Liver (tissue), 9 donors: ENCODE data around the gene TSPO2. TPM values are rescaled to one million over a fixed set of nuclear protein-coding genes. Genes with fewer than 3 reads are reported as not detected.

Experiments used
- DNase-seq: peaks from one replicate; pipeline ENCODE4 v3.0.0-alpha.2; 2017; ENCODE audit warnings: low spot score
- H3K27ac ChIP-seq, 2 donors: one replicate each; pipeline ENCODE4 v1.7.0; 2013; ENCODE audit warnings: inconsistent platforms in 2 of 2, low read length in 2 of 2, control low read depth in 1 of 2, low read depth in 1 of 2, mild to moderate bottlenecking in 1 of 2
- H3K27me3 ChIP-seq, 4 donors: one replicate each; pipeline versions ENCODE4 v1.6.1 to v1.7.0; 2013; ENCODE audit warnings: low read length in 3 of 4, inconsistent platforms in 1 of 4, mild to moderate bottlenecking in 1 of 4, moderate library complexity in 1 of 4; ENCODE audit not compliant: control insufficient read depth in 4 of 4, insufficient read depth in 4 of 4
- H3K36me3 ChIP-seq, 4 donors: one replicate each; pipeline versions ENCODE4 v1.6.1 to v1.7.0; 2013; ENCODE audit warnings: low read length in 3 of 4, mild to moderate bottlenecking in 3 of 4, low read depth in 1 of 4, moderate library complexity in 1 of 4; ENCODE audit not compliant: control insufficient read depth in 4 of 4, insufficient read depth in 3 of 4
- H3K4me1 ChIP-seq, 4 donors: one replicate each; pipeline versions ENCODE4 v1.6.1 to v1.7.0; 2013; ENCODE audit warnings: low read length in 3 of 4, mild to moderate bottlenecking in 3 of 4, moderate library complexity in 1 of 4; ENCODE audit not compliant: control insufficient read depth in 4 of 4, insufficient read depth in 4 of 4
- H3K4me3 ChIP-seq, 3 donors: one replicate each; pipeline versions ENCODE4 v1.6.1 to v1.7.0; 2013; ENCODE audit warnings: low read length in 3 of 3, control low read depth in 1 of 3, low read depth in 1 of 3, mild to moderate bottlenecking in 1 of 3
- H3K9ac ChIP-seq, 2 donors: one replicate each; pipeline ENCODE4 v1.7.0; 2013; ENCODE audit warnings: low read length in 2 of 2, mild to moderate bottlenecking in 2 of 2, moderate library complexity in 2 of 2, control low read depth in 1 of 2, low read depth in 1 of 2
- H3K9me3 ChIP-seq, 4 donors: one replicate each; pipeline versions ENCODE4 v1.6.1 to v1.7.0; 2013; ENCODE audit warnings: low read length in 3 of 4; ENCODE audit not compliant: control insufficient read depth in 4 of 4
- FOXA1 ChIP-seq: IDR thresholded peaks from 2 replicates; pipeline ENCODE4 v1.6.1; 2016; ENCODE audit warnings: antibody characterized with exemption
- FOXA2 ChIP-seq: IDR thresholded peaks from 2 replicates; pipeline ENCODE4 v1.6.1; 2016; ENCODE audit warnings: antibody characterized with exemption
- GABPA ChIP-seq, 2 donors: IDR thresholded peaks in 1 of 2; conservative IDR thresholded peaks in 1 of 2; 2 replicates each; pipeline ENCODE4 v1.6.1; 2016; ENCODE audit warnings: antibody characterized with exemption in 2 of 2, mild to moderate bottlenecking in 1 of 2, moderate library complexity in 1 of 2
- HNF4A ChIP-seq, 2 donors: conservative IDR thresholded peaks; 2 replicates each; pipeline ENCODE4 v1.6.1; 2016; ENCODE audit warnings: antibody characterized with exemption in 2 of 2, mild to moderate bottlenecking in 2 of 2
- HNF4G ChIP-seq: IDR thresholded peaks from 2 replicates; pipeline ENCODE4 v1.6.1; 2016; ENCODE audit warnings: antibody characterized with exemption
- JUND ChIP-seq, 2 donors: IDR thresholded peaks; 2 replicates each; pipeline ENCODE4 v1.6.1; 2016; ENCODE audit warnings: antibody characterized with exemption in 2 of 2
- NR2F2 ChIP-seq: IDR thresholded peaks from 2 replicates; pipeline ENCODE4 v1.6.1; 2016; ENCODE audit warnings: antibody characterized with exemption
- RAD21 ChIP-seq, 2 donors: IDR thresholded peaks; 2 replicates each; pipeline ENCODE4 v1.6.1; 2016; ENCODE audit warnings: antibody characterized with exemption in 2 of 2, mild to moderate bottlenecking in 2 of 2
- RXRA ChIP-seq, 2 donors: IDR thresholded peaks; 2 replicates each; pipeline ENCODE4 v1.6.1; 2017 to 2018; ENCODE audit warnings: antibody characterized with exemption in 2 of 2, mild to moderate bottlenecking in 1 of 2
- SP1 ChIP-seq: IDR thresholded peaks from 2 replicates; pipeline ENCODE4 v1.6.1; 2018; ENCODE audit warnings: antibody characterized with exemption, mild to moderate bottlenecking
- YY1 ChIP-seq: IDR thresholded peaks from 2 replicates; pipeline ENCODE4 v1.6.1; 2016; ENCODE audit warnings: antibody characterized with exemption, mild to moderate bottlenecking
- WGBS: extraction: QIAGEN DNeasy Blood & Tissue Kit; methylation state at CpG from one replicate; pipeline ENCODE4 v1.1.7; 2013; 5-methylcytosine and 5-hydroxymethylcytosine counted together
- polyA plus RNA-seq, 2 donors: library from polyadenylated mRNA; stranded (reverse) in 1 of 2; unstranded in 1 of 2; fragments of 200-250 nt in 1 of 2; fragments of >200 nt in 1 of 2; fragmentation: Nextera tagmentation in 1 of 2; extraction: Ambion mirVana in 1 of 2; gene quantifications; one replicate each; pipeline versions ENCODE4 v1.2.1 to v1.2.3, GENCODE V29; 2013 to 2015
- total RNA-seq, 2 donors: library from RNA; depleted of rRNA; stranded (reverse); fragments of >200 nt; gene quantifications; one replicate each; pipeline ENCODE4 v1.2.3, GENCODE V29; 2014
- TF ChIP-seq, protein P1 (sequence below): IDR thresholded peaks from 2 replicates; pipeline ENCODE4 v1.6.1; 2016; ENCODE audit warnings: antibody characterized with exemption
- TF ChIP-seq, protein P2 (sequence below): IDR thresholded peaks from 2 replicates; pipeline ENCODE4 v1.6.1; 2016; ENCODE audit warnings: antibody characterized with exemption
- donor health status: healthy.
- donor health status: healthy.
- donor health status: healthy.
- donor health status: healthy.
- donor health status: healthy.

The TSPO2 gene
- total and polyA plus RNA-seq, 4 donors: 0.25 to 64.9 (median 0.43) TPM

DNA sequence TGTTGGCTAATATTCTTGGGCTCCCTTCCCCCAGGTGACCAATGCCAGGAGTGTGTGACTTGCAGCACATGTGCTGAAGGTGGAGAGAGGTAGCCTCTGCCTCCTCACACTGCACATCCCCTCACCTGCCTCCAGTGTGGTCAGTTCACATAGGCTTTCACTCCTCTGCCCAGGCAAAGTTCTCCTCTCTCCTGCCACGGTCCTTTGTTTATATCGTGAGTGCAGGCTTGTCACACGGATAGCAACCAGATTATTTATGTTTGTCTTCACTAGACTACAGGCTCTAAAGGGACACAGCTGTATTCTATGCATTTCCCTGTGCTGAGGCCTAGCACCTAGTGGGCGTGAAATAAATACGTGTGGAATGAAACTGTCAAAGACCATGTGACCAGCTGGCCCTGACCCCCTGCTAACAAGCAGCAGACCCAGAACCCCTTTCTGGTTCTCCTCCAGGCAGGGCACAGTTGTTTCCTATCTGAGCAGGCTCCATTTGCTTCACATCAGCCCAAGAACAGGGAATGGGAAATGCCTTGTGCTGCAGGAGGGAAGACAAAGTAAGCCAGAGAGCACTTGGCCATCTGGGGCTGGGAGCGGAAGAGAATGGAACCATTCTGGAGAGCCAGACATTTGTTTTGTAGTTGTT is 45.6 kb upstream of the TSPO2 start:
- no peak for DNase-seq
- 57% methylated on average over 6 of the region's 6 CpGs for WGBS
- Histone ChIP-seq H3K27ac (no peak overlapping the region), H3K4me1 (peaks cover 2 to 14% (median 11%) of the 10 kb centered on the region in 4 donors), H3K4me3 (no peak overlapping the region), H3K9me3 (no peaks in the 10 kb centered on the region), H3K36me3 (no peaks in the 10 kb centered on the region), H3K27me3 (no peaks in the 10 kb centered on the region), H3K9ac (no peak overlapping the region)
- no peak for TF ChIP-seq FOXA1
- no peak for TF ChIP-seq JUND (IDR thresholded peaks at IDR 0.05)
- no peak for TF ChIP-seq HNF4G
- no peak for TF ChIP-seq GABPA (IDR thresholded peaks at IDR 0.05 in 1 of 2, conservative IDR thresholded peaks at IDR 0.05 in 1 of 2)
- TF ChIP-seq RXRA (IDR thresholded peaks at IDR 0.05): no peak
- TF ChIP-seq SP1: no peak
- no peak for TF ChIP-seq HNF4A (conservative IDR thresholded peaks at IDR 0.05)

DNA sequence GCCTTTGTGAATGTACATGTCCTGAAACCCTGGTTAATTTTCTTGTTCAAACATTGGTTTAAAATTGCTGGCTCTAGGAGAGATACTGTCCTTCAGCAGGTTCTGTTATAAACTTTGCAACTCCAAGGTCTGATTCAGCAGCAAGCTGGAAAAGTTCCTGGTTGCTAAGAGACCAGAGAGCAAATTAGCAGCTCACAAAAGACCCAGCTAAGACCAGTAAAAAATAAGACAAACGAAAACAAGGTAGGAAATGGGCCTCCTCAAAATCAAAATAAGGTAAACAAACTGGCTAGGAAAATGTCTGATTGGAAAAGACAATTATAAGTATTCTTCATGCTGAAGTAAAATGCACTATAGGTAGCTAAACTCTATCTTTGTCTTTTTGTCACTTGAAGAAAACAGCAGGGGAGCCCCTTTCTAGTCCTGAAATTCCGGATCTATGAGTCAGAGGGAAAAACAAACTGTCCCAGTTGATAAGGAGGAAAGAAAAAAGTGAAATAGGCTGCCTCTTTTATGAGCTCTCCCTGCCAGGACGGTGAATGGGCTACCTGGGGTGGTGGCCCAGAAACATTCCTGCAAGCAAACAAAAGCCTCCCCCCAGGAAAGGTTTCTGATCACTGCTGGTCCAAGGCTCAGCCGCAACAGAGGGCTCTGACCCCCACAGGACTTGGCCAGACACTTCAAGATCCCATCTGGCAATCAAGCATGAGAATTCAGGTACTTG is 44.9 kb upstream of the TSPO2 start:
- H3K9me3 ChIP-seq: no peaks in the 10 kb centered on the region
- TF ChIP-seq JUND (IDR thresholded peaks at IDR 0.05) (peak; percentile 71 to 75), YY1 (peak; percentile 26), FOXA1 (no peak)
- no peak overlapping the region for H3K27ac ChIP-seq
- no peak for DNase-seq
- no peak overlapping the region for H3K9ac ChIP-seq
- H3K27me3 ChIP-seq: no peaks in the 10 kb centered on the region
- H3K4me1 ChIP-seq: peaks cover 2 to 14% (median 11%) of the 10 kb centered on the region in 4 donors
- no peaks in the 10 kb centered on the region for H3K36me3 ChIP-seq
- WGBS: 40% methylated on average over 4 of the region's 4 CpGs
- no peak overlapping the region for H3K4me3 ChIP-seq

DNA sequence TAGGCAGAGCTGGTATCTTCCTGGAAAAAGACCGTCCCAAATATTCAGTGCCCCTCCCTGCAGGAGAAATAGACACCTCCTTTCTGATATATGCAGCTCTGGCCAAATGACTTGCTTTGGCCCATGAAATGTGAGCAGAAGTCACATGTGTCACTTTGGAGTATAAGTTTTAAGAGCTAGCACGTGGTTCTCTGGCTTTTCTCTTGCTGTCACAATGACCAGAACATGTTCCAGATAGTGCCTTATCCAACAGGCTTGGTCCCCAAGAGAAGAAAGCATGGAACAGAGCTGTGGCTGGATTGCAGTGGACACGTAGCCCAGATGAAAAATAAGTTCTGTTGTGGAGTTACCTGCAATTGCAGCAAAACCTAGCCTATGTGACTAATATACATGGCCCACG is 43.6 kb upstream of the TSPO2 start:
- Histone ChIP-seq H3K27me3 (no peaks in the 10 kb centered on the region), H3K4me1 (peaks cover 2 to 14% (median 11%) of the 10 kb centered on the region in 4 donors), H3K9ac (no peak overlapping the region), H3K4me3 (no peak overlapping the region), H3K36me3 (no peaks in the 10 kb centered on the region), H3K9me3 (no peaks in the 10 kb centered on the region), H3K27ac (no peak overlapping the region)
- no peak for TF ChIP-seq HNF4A (conservative IDR thresholded peaks at IDR 0.05)
- TF ChIP-seq NR2F2: no peak
- TF ChIP-seq JUND (IDR thresholded peaks at IDR 0.05): no peak
- no peak for TF ChIP-seq FOXA2
- TF ChIP-seq, protein P1, sequence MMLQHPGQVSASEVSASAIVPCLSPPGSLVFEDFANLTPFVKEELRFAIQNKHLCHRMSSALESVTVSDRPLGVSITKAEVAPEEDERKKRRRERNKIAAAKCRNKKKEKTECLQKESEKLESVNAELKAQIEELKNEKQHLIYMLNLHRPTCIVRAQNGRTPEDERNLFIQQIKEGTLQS: no peak
- TF ChIP-seq SP1: no peak
- TF ChIP-seq, protein P2, sequence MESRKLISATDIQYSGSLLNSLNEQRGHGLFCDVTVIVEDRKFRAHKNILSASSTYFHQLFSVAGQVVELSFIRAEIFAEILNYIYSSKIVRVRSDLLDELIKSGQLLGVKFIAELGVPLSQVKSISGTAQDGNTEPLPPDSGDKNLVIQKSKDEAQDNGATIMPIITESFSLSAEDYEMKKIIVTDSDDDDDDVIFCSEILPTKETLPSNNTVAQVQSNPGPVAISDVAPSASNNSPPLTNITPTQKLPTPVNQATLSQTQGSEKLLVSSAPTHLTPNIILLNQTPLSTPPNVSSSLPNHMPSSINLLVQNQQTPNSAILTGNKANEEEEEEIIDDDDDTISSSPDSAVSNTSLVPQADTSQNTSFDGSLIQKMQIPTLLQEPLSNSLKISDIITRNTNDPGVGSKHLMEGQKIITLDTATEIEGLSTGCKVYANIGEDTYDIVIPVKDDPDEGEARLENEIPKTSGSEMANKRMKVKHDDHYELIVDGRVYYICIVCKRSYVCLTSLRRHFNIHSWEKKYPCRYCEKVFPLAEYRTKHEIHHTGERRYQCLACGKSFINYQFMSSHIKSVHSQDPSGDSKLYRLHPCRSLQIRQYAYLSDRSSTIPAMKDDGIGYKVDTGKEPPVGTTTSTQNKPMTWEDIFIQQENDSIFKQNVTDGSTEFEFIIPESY: no peak
- TF ChIP-seq GABPA (IDR thresholded peaks at IDR 0.05 in 1 of 2, conservative IDR thresholded peaks at IDR 0.05 in 1 of 2): no peak
- TF ChIP-seq RAD21 (IDR thresholded peaks at IDR 0.05): no peak
- WGBS: 91% methylated on average over 4 of the region's 4 CpGs
- DNase-seq: no peak
